ENCODE results near the gene CLEC7A. TPM values are rescaled to one million over a fixed set of nuclear protein-coding genes. Genes with fewer than 3 reads are reported as not detected.

CLEC7A gene
- polyA plus RNA-seq, 1 donor from 2014 or later: not detected

- Histone ChIP-seq H3K4me2 (ENCODE audit: low read length) (no peak overlapping the region), H3K79me2 (replicated peaks; ENCODE audit: insufficient read depth, low read length) (no peaks in the 10 kb centered on the region), H3K4me3 (ENCODE audit: low read length) (no peak overlapping the region), H2AFZ (ENCODE audit: low read depth, low read length) (no peak overlapping the region), H3K9me3 (ENCODE audit: low read length) (no peaks in the 10 kb centered on the region), H3K36me3 (ENCODE audit: insufficient read depth, low read length) (no peaks in the 10 kb centered on the region), H4K20me1 (ENCODE audit: insufficient read depth) (no peaks in the 10 kb centered on the region), H3K27ac (ENCODE audit: low read length) (no peak overlapping the region), H3K9me2 (ENCODE audit: insufficient read depth, low read length) (no peaks in the 10 kb centered on the region), H3K27me3 (ENCODE audit: insufficient read depth, low read depth, low read length) (no peaks in the 10 kb centered on the region), H3F3A (ENCODE audit: insufficient read depth, low read length, poor library complexity, severe bottlenecking) (no peaks in the 10 kb centered on the region), H3K9ac (ENCODE audit: low read length) (no peak overlapping the region)
- TF ChIP-seq EP300 (conservative IDR thresholded peaks at IDR 0.05; ENCODE audit: poor library complexity, severe bottlenecking) (no peak), POLR2AphosphoS5 (IDR thresholded peaks at IDR 0.05) (no peak), MXI1 (conservative IDR thresholded peaks at IDR 0.05; ENCODE audit: poor library complexity, severe bottlenecking) (no peak), CTCF (IDR thresholded peaks at IDR 0.05; ENCODE audit: poor library complexity, severe bottlenecking) (no peak)
These were observed 56.7 kb downstream of the CLEC7A start for GRCh38 chr12:10073261-10073660.

GRCh38 chr12:10072131-10072530 lies 57.9 kb downstream of the CLEC7A start:
- no peaks in the 10 kb centered on the region for H3K27me3 ChIP-seq (ENCODE audit: insufficient read depth, low read depth, low read length)
- TF ChIP-seq REST (IDR thresholded peaks at IDR 0.05; ENCODE audit: borderline replicate concordance) (no peak), RAD21 (conservative IDR thresholded peaks at IDR 0.05) (no peak), POLR2AphosphoS5 (IDR thresholded peaks at IDR 0.05) (no peak), EP300 (conservative IDR thresholded peaks at IDR 0.05; ENCODE audit: poor library complexity, severe bottlenecking) (no peak), EZH2 (IDR thresholded peaks at IDR 0.05; ENCODE audit: borderline replicate concordance, insufficient read depth, low read length, poor library complexity, severe bottlenecking) (no peak), CTCF (IDR thresholded peaks at IDR 0.05; ENCODE audit: poor library complexity, severe bottlenecking) (no peak), TAF1 (IDR thresholded peaks at IDR 0.05; ENCODE audit: low read depth) (no peak), MXI1 (conservative IDR thresholded peaks at IDR 0.05; ENCODE audit: poor library complexity, severe bottlenecking) (no peak), SMC3 (conservative IDR thresholded peaks at IDR 0.05; ENCODE audit: poor library complexity) (no peak)
- no peaks in the 10 kb centered on the region for H3F3A ChIP-seq (ENCODE audit: insufficient read depth, low read length, poor library complexity, severe bottlenecking)
- no peaks in the 10 kb centered on the region for H3K36me3 ChIP-seq (ENCODE audit: insufficient read depth, low read length)
- no peaks in the 10 kb centered on the region for H3K9me3 ChIP-seq (ENCODE audit: low read length)
- no peak overlapping the region for H2AFZ ChIP-seq (ENCODE audit: low read depth, low read length)
- H3K4me2 ChIP-seq (ENCODE audit: low read length): no peak overlapping the region
- H4K20me1 ChIP-seq (ENCODE audit: insufficient read depth): no peaks in the 10 kb centered on the region
- H3K79me2 ChIP-seq (replicated peaks; ENCODE audit: insufficient read depth, low read length): no peaks in the 10 kb centered on the region
- H3K9me2 ChIP-seq (ENCODE audit: insufficient read depth, low read length): no peaks in the 10 kb centered on the region
- H3K9ac ChIP-seq (ENCODE audit: low read length): no peak overlapping the region
- H3K4me3 ChIP-seq (ENCODE audit: low read length): no peak overlapping the region
- H3K27ac ChIP-seq (ENCODE audit: low read length): no peak overlapping the region

Data from neural cell (in vitro differentiated cells).